ENCODE measurements around the gene PDE3B.
"Not testable (repeated sequence)": the region's sequence is repeated elsewhere in the genome, so short reads cannot be mapped to it uniquely, and the experiment has no call there.

PDE3B gene

GRCh38 chr11:14676068-14676467, 32.5 kb downstream of the PDE3B start:
- DNase-seq (ENCODE audit: low read depth in 2 of 2): no peak

DNA sequence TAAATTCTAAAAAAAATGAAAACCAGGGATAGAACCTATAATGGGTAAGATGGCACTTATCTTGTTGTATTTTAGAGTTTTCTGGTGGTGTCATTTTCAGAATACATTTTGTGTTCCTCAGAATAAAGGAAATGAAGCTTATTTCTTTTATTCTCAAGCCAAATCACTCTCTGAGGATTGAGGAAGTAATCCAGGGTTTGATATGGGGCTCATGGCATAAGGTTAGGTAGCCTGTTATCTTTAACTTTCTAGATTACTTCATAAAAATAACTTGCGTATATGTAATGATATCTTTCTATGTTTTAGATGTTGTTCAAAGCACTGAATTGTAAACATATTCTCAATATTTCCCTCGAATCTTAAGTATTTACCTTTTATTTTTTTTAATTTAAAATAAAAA, 33.5 kb downstream of the PDE3B start:
- DNase-seq (ENCODE audit: low read depth in 2 of 2): no peak

DNA sequence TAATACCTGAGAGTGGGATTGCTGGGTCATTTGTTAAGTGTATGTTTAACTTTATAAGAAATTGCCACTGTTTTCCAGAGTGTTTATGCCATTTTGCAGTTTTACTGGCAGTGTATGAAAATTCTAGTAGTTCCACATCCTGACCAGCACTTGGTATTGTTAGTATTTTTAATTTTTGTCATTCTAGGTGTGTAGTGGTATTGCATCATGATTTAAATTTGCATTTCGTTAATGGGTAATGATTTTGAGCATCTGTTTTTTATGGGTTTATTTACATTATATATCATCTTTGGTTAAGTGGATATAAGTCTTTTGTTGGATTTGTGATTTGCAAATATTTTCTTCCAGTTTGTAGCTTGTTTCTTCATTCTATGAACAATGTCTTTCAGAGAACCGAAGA, 34.7 kb downstream of the PDE3B start:
- no peak for DNase-seq (ENCODE audit: low read depth in 2 of 2)

DNA sequence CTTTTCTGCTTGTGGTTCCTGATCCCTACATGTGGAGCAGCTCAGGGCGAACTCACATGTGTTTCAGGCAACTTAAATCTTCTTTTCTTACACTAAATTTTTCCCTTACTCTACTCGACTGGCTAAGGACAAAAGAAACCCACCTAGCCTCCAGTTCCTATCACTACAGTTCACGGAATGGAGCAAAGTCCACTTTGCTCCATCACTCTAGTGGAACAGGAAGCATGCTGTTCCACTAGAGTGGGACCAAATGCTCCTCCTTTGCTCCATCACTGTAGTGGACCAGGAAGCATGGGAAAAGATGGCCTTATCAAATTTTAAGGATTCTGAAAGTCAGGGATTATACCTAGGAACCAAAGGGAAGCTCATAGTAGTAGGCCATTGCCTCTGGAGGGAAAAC, 36.1 kb downstream of the PDE3B start:
- DNase-seq (ENCODE audit: low read depth in 2 of 2): no peak

DNA sequence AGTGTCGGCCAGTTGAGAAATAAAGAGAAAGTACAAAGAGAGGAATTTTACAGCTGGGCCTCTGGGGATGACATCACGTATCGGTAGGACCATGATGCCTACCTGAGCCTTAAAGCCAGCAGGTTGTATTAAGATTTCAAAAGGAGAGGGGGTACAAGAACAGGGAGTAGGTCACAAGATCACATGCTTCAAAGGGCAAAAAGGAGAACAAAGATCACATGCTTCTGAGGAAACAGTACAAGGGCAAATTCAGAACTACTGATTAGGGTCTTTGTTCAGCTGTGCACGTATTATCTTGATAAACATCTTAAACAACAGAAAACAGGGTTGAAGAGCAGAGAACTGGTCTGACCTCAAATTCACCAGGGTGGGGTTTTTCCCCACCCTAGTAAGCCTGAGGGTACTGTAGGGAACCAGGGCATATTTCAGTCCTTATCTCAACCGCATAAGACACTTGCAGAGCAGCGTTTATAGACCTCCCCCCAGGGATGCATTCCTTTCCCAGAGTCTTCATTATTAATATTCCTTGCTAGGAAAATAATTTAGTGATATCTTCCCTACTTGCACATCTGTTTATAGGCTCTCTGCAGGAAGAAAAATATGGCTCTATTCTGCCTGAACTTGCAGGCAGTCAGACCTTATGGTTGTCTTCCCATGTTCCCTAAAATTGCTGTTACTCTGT, 40.8 kb downstream of the PDE3B start:
- DNase-seq (ENCODE audit: low read depth in 2 of 2): not testable (repeated sequence)

- DNase-seq (ENCODE audit: low read depth in 2 of 2): no peak
Measured at GRCh38 chr11:14687456-14687855, 43.9 kb downstream of the PDE3B start.

DNA sequence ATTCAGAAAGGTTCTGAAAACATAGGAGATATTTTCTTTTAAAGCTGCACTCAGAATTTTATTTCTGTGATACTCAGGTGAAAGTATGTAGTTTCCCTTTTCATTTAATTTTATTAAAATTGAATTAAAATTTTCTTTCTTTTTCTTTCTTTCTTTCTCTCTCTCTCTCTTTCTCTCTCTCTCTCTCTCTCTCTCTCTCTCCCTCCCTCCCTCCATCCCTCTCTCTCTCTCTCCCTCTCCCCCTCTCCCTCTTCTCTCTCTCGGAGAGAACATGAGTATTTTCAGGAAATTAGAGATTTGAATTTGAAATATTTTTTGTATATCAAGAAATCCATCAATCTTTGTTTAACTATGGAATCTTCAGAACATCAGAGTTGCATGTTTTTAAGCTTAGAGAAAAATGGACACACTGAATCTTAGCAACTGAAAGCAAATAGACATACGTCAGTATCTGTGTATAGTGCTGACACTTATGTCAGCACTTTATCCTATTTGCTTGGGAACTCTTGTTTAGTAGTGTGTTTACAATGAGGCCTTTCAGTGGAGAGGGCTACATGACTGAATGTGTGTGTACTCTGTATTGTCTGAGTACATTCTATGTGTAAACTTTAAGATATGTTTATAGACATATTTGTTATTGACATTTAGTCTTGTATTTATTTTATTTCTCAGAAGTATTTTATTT, 44.5 kb downstream of the PDE3B start:
- DNase-seq (ENCODE audit: low read depth in 2 of 2): no peak

GRCh38 chr11:14695656-14696055, 52.1 kb downstream of the PDE3B start:
- not testable (repeated sequence) for DNase-seq (ENCODE audit: low read depth in 2 of 2)

- no peak for DNase-seq (ENCODE audit: low read depth in 2 of 2)
Measured at GRCh38 chr11:14698771-14699170, 55.2 kb downstream of the PDE3B start.

DNA sequence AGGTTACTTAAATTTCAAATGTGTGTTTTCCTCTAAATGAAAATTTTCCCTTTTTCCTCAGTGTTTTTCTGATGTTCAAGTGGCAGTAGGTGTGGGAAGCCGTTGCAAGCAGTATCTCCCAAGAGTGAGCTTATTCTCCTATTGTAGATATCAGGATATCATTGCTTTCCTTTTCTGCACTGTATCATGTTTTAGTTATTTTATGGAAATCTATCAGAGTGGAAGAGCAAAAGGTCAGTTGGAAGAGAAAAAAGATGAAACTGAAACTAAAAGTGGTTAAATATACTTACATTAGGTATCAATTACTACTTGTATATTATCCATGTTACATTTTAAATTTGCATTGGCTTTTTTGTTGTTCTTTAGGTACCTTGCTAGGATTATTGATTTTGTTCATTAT, 57.0 kb downstream of the PDE3B start:
- DNase-seq (ENCODE audit: low read depth in 2 of 2): no peak

GRCh38 chr11:14702760-14703159, 59.2 kb downstream of the PDE3B start:
- DNase-seq (ENCODE audit: low read depth in 2 of 2): no peak

- DNase-seq (ENCODE audit: low read depth in 2 of 2): no peak
Measured at GRCh38 chr11:14703731-14704130, 60.1 kb downstream of the PDE3B start.

- DNase-seq (ENCODE audit: low read depth in 2 of 2): no peak
Measured at GRCh38 chr11:14705067-14705466, 61.5 kb downstream of the PDE3B start.

DNA sequence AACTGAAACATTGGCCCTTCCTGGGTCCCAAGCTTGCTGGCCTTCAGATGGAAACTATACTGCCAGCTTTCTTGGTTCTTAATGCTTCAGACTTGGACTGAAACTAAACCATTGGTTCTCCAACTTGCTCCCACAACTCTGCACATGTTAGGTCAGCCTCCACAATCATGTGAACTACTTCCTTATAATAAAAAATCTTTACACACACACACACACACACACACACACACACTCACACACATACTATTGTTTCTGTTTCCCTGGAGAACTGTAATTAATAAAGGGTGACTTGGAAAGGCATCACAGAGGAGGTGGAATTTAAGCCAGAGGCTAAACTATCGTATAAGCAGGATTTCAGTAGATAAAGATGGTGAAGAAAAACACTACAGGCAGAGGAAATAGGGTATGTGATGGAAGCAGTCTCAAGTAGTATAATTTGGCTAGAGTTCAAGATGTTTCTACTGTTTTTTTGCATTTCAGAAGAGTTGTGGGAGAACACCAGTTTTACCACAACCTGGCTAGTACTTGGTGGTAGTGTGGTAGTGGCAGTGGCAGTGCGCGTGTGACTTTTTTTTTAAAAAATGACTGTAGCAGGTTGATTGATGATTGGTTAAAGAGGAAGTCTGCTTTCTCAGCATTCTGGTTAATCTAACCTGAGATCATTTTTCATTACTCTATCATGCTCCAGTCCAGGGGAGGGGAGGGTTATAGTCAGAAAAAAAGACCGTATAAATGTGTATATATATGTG, 70.1 kb downstream of the PDE3B start:
- DNase-seq (ENCODE audit: low read depth in 2 of 2): no peak

GRCh38 chr11:14715669-14716068, 72.1 kb downstream of the PDE3B start:
- DNase-seq (ENCODE audit: low read depth in 2 of 2): not testable (repeated sequence)

DNA sequence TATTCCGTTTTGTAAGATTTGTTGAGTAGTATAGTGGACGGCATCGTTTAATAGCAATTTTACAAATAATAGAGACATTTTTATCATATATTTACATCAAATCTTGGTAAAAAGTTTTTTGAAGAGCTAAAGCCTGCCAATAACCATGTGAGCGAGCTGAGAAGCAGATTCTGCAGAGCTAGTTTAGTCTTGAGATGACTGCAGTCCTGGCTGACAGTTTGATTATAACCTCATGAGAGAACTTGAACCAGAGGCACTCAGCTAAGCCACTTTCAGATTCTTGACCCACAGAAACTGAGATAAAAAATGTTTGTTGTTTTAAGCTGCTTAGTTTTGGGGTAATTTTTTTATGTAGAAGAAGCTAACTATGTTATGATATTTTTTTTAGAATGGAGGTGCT, 78.9 kb downstream of the PDE3B start:
- DNase-seq (ENCODE audit: low read depth in 2 of 2): no peak

- DNase-seq (ENCODE audit: low read depth in 2 of 2): no peak
Measured at GRCh38 chr11:14725150-14725549, 81.5 kb downstream of the PDE3B start.

DNA sequence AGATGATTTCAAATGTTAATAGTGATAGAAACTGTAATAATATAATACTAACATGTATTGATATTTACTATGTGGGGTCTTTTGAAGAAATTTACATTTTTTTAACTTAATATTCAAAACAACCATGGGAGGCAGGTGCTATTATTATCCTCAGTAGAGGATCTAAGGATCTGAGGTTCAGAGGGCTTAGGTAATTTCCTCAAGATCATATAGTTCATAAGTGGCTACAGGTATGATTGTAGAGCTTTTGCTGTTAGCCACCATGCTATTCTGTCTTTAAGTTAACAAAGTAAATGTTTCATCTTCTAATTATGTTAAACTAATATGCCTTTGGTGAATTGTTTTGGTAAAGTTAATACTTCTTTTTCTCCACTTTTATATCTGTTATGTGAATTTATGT, 83.6 kb downstream of the PDE3B start:
- DNase-seq (ENCODE audit: low read depth in 2 of 2): no peak

DNA sequence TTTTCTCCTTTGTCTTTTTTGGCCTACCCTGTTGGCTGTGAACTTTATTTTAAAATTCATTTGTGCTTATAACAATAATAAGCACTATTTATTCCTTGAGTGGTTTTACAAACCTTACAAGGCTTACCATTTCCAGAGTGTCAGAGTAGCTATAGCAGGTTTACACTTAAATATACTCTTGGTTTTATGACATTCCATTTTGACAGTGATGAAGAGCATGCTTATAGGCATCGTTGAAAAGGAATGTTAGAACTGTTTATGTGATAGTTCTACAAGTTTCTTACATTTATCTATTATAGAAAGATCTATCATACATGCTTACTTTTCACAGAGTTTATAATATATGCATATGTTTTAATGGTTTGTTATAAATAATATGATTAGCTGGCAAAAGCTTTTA, 84.1 kb downstream of the PDE3B start:
- no peak for DNase-seq (ENCODE audit: low read depth in 2 of 2)

DNA sequence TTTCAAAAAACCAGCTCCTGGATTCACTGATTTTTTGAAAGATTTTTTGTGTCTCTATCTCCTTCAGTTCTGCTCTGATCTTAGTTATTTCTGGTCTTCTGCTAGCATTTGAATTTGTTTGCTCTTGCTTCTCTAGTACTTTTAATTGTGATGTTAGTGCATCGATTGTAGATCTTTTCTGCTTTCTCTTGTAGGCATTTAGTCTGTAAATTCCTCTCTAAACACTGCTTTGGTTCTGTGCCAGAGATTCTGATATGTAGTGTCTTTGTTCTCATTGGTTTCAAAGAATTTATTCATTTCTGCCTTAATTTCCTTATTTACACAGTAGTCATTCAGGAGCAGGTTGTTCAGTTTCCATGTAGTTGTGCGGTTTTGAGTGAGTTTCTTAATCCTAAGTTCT, 96.9 kb downstream of the PDE3B start:
- DNase-seq (ENCODE audit: low read depth in 2 of 2): not testable (repeated sequence)

DNA sequence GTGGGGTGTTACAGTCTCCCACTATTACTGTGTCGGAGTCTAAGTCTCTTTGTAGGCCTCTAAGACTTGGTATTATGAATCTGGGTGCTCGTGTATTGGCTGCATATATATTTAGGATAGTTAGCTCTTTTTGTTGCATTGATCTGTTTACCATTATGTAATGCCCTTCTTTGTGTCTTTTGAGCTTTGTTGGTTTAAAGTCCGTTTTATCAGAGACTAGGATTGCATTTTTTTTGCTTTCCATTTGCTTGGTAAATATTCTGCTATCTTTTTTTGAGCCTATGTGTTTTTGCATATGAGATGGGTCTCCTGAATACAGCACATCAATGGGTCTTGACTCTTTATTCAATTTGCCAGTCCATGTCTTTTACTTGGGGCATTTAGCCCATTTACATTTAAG, 97.6 kb downstream of the PDE3B start:
- no peak for DNase-seq (ENCODE audit: low read depth in 2 of 2)

DNA sequence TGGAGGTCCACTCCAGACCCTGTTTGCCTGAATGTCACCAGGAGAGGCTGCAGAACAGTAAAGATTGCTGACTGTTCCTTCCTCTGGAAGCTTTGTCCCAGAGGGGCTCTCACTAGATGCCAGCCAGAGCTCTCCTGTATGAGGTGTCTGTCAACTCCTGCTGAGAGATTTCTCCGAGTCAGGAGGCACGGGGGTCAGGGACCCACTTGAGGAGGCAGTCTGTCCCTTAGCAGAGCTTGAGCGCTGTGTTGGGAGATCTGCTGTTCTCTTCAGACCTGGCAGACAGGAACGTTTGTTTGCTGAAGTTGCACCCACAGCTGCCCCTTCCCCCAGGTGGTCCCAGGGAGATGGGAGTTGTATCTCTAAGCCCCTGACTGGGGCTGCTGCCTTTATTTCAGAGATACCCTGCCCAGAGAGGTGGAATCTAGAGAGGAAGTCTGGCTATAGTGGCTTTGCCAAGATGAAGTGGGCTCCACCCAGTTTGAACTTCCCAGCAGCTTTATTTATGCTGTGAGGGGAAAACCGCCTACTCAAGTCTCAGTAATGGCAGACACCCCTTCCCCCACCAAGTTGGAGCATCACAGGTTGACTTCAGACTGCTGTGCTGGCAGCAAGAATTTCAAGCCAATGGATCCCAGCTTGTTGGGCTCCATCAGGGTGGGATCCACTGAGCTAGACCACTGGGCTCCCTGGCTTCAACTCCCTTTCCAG, 99.4 kb downstream of the PDE3B start:
- no peak for DNase-seq (ENCODE audit: low read depth in 2 of 2)

All from stimulated activated CD4-positive, alpha-beta T cell treated with anti-CD3 and anti-CD28 coated beads, Interleukin-1b, Interleukin-23, amount 100 ng/mL, for 1 hour (primary cell).